AG04449 (cell line): ENCODE data around the gene SBK3.
"Not testable (repeated sequence)": the region's sequence is repeated elsewhere in the genome, so short reads cannot be mapped to it uniquely, and the experiment has no call there.

Experiments used
- CTCF ChIA-PET: fragments of 350-600 bp; formaldehyde crosslinking; extraction: SDS; loops from one replicate; lab custom pipeline; 2021; ENCODE audit warnings: antibody characterized with exemption; lab: Yijun Ruan, JAX
- POLR2A ChIA-PET: fragments of 400-600, 350-600 bp; formaldehyde crosslinking; extraction: SDS; loops from one replicate; lab custom pipeline; 2020; ENCODE audit warnings: antibody characterized with exemption, inconsistent platforms; lab: Yijun Ruan, JAX
- DNase-seq: peaks from one replicate; pipeline ENCODE4 v3.0.0-alpha.2; 2010; ENCODE audit warnings: low read depth, low spot score
- H3K4me3 ChIP-seq: 2 replicates; pipeline ENCODE4 v1.5.1; 2011; ENCODE audit warnings: low read depth, mild to moderate bottlenecking, control low read depth, low read length
- CTCF ChIP-seq: IDR thresholded peaks from one replicate; pipeline ENCODE4 v1.5.1; 2011; ENCODE audit warnings: mild to moderate bottlenecking, moderate library complexity, low read length, control low read depth, inconsistent platforms; ENCODE audit not compliant: insufficient read depth; ENCODE audit errors: missing control alignments

The SBK3 gene

GRCh38 chr19:55578031-55578760 lies 32.9 kb upstream of the SBK3 start:
- ChIA-PET POLR2A (no interaction called here), CTCF (interaction anchor here (1.2 kb wide), 1 partner anchor 62 kb away, joined by 4 read pairs; no protein-coding TSS in a partner anchor)
- no peak overlapping the region for H3K4me3 ChIP-seq
- TF ChIP-seq CTCF = no peak
- no peak for DNase-seq

- ChIA-PET CTCF (no interaction called here), POLR2A (interaction anchor here (0.5 kb wide), 1 partner anchor 29 kb away, joined by 3 read pairs; no protein-coding TSS in a partner anchor)
- no peak overlapping the region for H3K4me3 ChIP-seq
- no peak for DNase-seq
- no peak for TF ChIP-seq CTCF
Observed at GRCh38 chr19:55576746-55577145, 31.4 kb upstream of the SBK3 start.

- CTCF ChIA-PET = interaction anchor here (0.7 to 1.7 kb wide), 4 partner anchors 12 to 107 kb away, joined by 3 to 6 read pairs (median 4); no protein-coding TSS in a partner anchor
- not testable (repeated sequence) for DNase-seq, H3K4me3 ChIP-seq
- POLR2A ChIA-PET = interaction anchor here (0.7 to 1.4 kb wide), 2 partner anchors 24 to 74 kb away, joined by 3 to 5 read pairs; no protein-coding TSS in a partner anchor
Observed at GRCh38 chr19:55573929-55574328, 28.6 kb upstream of the SBK3 start.

- H3K4me3 ChIP-seq, CTCF ChIA-PET, DNase-seq, POLR2A ChIA-PET: not testable (repeated sequence)
Observed at GRCh38 chr19:55569477-55569876, 24.1 kb upstream of the SBK3 start.

- POLR2A ChIA-PET = no interaction called here
- no peak for DNase-seq
- H3K4me3 ChIP-seq = no peak overlapping the region
- CTCF ChIA-PET = no interaction called here
- no peak for TF ChIP-seq CTCF
Observed at GRCh38 chr19:55567708-55568328, 22.5 kb upstream of the SBK3 start.

GRCh38 chr19:55566823-55567222 lies 21.5 kb upstream of the SBK3 start:
- CTCF ChIA-PET = interaction anchor here (1.2 kb wide), 1 partner anchor 63 kb away, joined by 3 read pairs; no protein-coding TSS in a partner anchor
- DNase-seq = no peak
- POLR2A ChIA-PET = no interaction called here
- no peak for TF ChIP-seq CTCF
- no peak overlapping the region for H3K4me3 ChIP-seq

GRCh38 chr19:55563261-55563690 lies 17.9 kb upstream of the SBK3 start:
- no peak for DNase-seq
- H3K4me3 ChIP-seq = no peak overlapping the region
- ChIA-PET POLR2A (no interaction called here), CTCF (no interaction called here)
- TF ChIP-seq CTCF = no peak
